ENCODE results near the gene CLMN.
"Not testable (repeated sequence)": the region's sequence is repeated elsewhere in the genome, so short reads cannot be mapped to it uniquely, and the experiment has no call there.

The CLMN gene

GRCh38 chr14:95213774-95214173 lies 105.9 kb downstream of the CLMN start:
- no peak for DNase-seq

DNA sequence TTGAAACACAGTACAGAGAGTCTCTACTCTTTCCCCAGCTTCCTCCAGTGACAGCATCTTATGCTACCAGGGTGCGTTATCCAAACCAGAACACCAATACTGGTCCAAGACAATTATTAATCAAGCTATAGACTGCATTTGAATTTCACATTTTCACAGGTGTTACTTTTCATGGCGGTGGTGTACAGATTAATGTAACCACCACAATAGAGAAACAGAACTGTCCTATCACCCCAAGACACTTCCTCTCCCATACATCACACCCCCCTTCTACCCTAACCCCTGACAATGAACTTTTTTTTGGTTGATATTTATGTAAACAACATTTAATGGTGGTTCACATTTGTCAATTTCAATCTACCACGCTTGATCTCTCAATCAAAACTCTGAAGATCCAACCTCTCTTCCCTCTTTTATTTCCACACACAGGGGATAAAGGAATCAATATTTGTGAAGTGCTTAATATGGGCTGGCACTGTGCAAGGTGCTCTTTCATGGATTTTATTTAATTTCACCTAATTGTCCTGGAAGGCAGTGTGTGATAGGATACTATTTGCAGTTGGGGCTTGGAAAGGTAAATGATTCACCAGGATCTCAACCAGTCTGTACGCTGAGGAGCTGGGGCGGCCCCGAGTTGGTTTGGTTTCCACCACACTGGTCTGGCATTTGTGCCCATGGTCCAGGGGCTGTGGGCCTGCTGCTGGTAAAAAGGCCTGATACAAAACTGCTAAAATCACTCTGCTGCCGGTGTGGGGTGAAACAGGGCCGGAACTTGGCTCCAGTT lies 107.8 kb downstream of the CLMN start:
- DNase-seq: no peak

GRCh38 chr14:95210699-95211098 lies 109.0 kb downstream of the CLMN start:
- DNase-seq: no peak

DNA sequence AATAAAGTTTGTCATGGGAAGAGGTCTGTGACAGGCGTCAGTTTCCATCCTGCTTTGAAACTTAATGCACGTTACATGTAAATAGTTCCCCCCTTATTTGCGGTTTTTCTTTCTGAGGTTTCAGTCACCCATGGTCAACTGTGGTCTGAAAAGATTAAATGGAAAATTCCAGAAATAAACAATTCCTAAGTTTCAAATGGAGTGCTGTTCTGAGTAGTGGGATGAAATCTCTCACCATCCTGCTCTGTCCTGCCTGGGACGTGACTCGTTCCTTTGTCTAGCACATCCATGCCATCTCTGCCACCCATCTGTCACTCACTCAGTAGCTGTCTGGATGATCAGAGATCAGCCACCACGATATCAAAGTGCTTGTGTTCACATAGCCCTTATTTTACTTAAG lies 111.1 kb downstream of the CLMN start:
- DNase-seq: no peak

DNA sequence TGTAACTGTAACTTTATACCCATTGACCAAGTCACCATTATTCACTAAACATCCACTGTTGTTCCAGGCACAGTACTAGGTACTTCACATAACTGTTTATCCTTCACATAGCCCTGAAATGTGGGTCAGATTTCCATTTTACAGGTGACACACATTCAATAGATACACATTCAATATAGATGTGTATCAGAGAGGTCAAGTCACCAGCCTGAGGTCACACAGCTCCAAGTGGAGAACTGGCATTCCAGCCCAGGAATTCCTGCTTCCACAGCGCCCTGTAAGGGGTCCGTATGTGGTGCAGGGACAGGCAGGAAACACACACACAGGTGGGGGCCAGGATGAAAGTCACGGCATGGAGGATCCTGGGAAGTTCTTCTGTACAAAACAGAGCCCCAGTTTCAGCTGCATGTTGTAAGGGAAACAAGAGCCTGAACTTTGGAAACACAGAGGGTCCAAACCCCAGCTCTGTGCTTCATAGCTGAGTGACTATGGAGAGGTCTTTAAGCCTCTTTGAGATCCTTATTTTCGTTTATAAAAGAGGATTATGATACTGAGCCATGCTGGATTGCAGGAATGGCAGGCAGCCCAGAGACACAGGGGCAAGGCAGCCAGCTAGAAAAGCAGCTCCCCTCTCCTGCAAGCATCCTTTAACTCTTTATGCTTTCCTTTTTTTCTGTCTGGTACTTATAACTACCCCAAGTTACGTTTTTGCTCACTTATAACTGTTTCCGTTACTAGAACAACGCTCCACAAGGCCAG lies 112.1 kb downstream of the CLMN start:
- no peak for DNase-seq

DNA sequence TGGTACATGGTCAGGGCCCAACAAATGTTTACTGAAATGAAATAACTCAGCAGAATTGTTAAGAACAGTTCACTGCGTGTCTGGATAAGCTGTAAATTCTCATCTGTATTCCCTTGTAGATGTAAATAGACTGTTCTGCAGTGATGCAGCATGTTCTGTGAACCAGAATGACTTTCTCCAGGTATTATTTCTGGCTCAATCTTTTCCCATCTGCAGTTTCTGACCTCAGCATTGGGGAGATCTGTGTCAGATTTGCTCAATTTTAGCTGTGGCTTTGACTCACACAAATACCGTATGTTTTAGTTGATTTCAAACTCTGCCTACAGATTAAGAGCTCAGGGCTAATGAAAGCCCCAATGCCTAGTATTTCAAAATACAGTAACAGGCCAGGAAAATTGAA lies 113.2 kb downstream of the CLMN start:
- DNase-seq: no peak

DNA sequence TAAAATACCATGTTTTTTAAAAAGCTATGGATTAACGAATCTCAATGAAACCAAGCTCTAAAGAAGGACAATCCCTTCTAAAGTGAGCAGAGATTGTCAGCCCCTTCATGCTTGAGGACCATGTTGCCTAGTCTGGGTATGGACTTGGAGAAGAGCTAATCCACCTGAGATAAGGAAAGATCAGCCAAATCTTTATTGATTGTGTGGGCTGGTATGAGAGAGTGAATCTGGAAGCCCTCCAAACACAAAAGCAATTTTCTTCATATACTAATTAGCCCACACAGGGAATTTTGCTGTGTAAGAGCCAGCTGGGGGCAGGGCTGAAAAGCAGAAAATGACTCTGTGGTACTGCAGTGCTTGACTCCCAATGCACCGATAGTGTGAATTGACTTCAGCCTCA lies 115.0 kb downstream of the CLMN start:
- DNase-seq: no peak

GRCh38 chr14:95201745-95202144 lies 118.0 kb downstream of the CLMN start:
- not testable (repeated sequence) for DNase-seq

DNA sequence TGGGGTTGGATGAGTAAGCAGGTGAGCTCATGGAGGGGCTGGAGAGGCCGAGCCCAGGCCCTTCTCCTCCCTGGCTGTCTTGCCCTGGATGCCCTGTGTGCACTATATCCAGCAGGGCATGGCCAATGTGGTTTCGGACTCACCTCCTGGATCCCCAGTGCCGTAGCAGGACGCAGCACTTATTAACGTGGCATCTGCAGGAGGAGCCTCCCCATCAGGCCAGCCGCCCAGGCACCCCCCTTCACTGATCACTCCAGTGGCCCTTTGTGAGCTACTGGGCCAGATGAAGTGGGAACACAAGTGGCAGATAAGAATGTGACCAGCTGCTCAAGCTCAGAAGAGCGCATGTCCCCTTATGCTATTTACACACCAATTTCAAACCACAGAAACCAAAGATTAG lies 119.3 kb downstream of the CLMN start:
- DNase-seq: peak; percentile 69

GRCh38 chr14:95199298-95199983 lies 120.3 kb downstream of the CLMN start:
- no peak for DNase-seq

- DNase-seq: no peak
These were observed 121.4 kb downstream of the CLMN start for GRCh38 chr14:95198320-95198719.

GRCh38 chr14:95197551-95197950 lies 122.2 kb downstream of the CLMN start:
- DNase-seq: no peak

- no peak for DNase-seq
These were observed 122.7 kb downstream of the CLMN start for GRCh38 chr14:95196826-95197545.

GRCh38 chr14:95196268-95196667 lies 123.4 kb downstream of the CLMN start:
- DNase-seq: peak; percentile 81

DNA sequence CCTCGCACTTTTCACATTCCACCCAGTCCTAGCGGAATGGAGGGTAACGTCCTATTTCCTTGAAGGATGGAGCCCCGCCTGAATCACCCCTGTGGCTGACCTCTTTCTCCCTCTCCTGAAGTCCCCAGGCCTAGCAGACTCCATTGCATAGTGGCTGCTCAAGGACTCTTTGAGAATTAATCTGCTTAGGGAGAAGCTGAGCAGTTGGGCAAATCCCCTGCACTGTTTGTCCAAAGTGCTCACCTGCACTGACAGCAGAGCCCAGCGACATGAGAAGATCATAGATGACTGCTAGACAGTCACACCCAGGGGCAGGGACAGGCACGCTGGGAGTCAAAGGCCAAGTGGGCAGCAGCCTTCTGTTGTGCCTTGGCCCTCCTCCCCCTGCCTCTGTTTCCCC lies 124.7 kb downstream of the CLMN start:
- DNase-seq: no peak

- no peak for DNase-seq
These were observed 126.6 kb downstream of the CLMN start for GRCh38 chr14:95193081-95193480.

DNA sequence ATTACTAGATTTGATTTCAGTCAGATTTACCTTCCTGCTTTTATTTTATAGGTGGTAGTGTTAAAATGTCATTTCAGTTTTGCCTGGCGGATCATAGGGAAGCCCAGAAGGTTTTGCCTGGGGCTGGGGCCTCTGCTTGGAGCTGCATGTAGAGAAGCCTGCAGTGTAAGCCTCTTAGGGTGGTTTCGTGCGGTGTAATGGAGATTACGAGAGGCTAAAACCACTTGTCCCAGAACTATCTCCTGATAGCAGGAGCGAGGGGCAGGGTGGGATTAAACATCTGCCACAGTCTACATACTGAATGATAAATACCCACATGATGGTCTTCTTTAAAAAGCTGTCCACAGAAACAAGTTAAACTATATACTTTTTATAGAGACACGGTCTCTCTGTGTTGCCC lies 127.4 kb downstream of the CLMN start:
- peak; percentile 80 for DNase-seq

GRCh38 chr14:95191445-95192199 lies 128.1 kb downstream of the CLMN start:
- peak; percentile 67 for DNase-seq

DNA sequence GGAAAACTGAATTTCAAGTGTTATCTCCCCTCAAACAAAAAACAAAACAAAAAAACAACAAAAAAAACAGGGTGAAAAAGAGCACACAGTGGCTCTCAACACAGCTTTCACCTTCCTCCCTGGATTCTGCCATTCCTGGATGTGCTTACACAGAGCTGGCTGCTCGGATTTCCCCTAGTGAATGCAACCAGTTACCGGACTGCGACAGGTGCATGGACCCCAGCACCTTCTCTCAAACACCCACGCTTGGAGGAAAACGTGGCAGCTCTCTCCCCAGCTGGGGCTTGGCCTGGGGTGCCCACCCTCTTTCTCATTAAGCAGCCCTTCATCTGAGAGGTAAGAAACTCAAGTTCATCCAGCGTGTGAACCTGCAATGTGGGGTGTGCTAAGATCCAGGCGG lies 128.9 kb downstream of the CLMN start:
- no peak for DNase-seq

DNA sequence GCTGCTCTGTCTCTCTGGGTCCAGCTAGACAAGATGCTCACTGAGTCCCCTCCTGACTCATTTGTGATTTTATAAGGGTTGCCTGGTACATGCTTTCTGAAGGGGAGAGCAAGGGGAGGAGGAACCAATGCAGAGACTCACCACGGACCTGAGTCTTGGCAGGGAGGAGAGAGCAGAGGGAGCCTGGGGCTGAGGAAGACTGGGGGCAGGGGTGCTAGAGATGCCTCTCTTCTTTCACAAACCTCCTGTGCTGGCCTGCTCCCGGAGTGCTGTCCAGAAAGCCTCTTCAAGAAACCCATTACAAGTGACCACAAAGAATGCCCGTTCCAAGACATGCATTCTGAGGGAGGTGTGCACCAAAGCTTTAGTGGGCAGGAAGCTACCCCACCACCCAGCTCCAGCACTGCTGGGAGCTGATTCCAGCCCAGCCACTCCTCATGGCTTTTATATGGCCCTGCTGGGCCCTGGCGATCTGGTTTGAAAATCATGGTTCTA lies 129.3 kb downstream of the CLMN start:
- DNase-seq: no peak

- no peak for DNase-seq
These were observed 130.2 kb downstream of the CLMN start for GRCh38 chr14:95189367-95190132.
